Lower leg skin (tissue), 4 donors: ENCODE measurements around the gene ZNF451. TPM values are rescaled to one million over a fixed set of nuclear protein-coding genes. Genes with fewer than 3 reads are reported as not detected.

Experiments
- DNase-seq, 2 donors: peaks; one replicate each; pipeline ENCODE4 v3.0.0-alpha.2; 2019; ENCODE audit warnings: low spot score in 2 of 2
- H3K4me3 ChIP-seq: fragments of 200-600 bp; sonication (generic); 2 replicates; pipeline ENCODE4 v1.5.1; 2017; ENCODE audit warnings: mild to moderate bottlenecking, low read depth; ENCODE audit not compliant: poor library complexity, severe bottlenecking
- CTCF ChIP-seq, 3 donors: fragments of 450-650 bp; IDR thresholded peaks; one replicate each; pipeline ENCODE4 v1.5.1; 2016; ENCODE audit warnings: antibody characterized with exemption in 3 of 3, mild to moderate bottlenecking in 3 of 3, moderate library complexity in 2 of 3
- POLR2A ChIP-seq, 2 donors: fragments of 450-650 bp; IDR thresholded peaks; one replicate each; pipeline ENCODE4 v1.6.1; 2016 to 2017; ENCODE audit warnings: antibody characterized with exemption in 2 of 2, mild to moderate bottlenecking in 1 of 2, moderate library complexity in 1 of 2
- WGBS, 2 donors: methylation state at CpG; one replicate each; pipeline ENCODE4 v1.1.5; 2018; 5-methylcytosine and 5-hydroxymethylcytosine counted together
- intact Hi-C: fragments of 100-400 bp; cut with DNase I; formaldehyde crosslinking; loops from one replicate; pipeline ENCODE4 v1.15.0; 2023; ENCODE audit warnings: low total_unique reads
- total RNA-seq, 4 donors: library from RNA; depleted of rRNA; stranded (reverse); fragments of >200 nt; gene quantifications; one replicate each; pipeline ENCODE4 v1.1.0, GENCODE V29; 2016

ZNF451 gene
- total RNA-seq, 4 donors from 2014 or later, result 36.8 to 68.9 (median 49.7) TPM

GRCh38 chr6:57063847-57064246 is 26.1 kb upstream of the ZNF451 start:
- DNase-seq, result no peak
- intact Hi-C loops, result no loop called here
- TF ChIP-seq POLR2A (IDR thresholded peaks at IDR 0.05) (no peak), CTCF (IDR thresholded peaks at IDR 0.05) (no peak)
- H3K4me3 ChIP-seq, result no peak overlapping the region
- WGBS, 2 donors, result 86 to 90% methylated on average over 3 of the region's 3 CpGs

GRCh38 chr6:57064809-57065208 is 25.2 kb upstream of the ZNF451 start:
- intact Hi-C loops, result no loop called here
- WGBS, 2 donors, result 79 to 84% methylated on average over 1 of the region's 1 CpG
- no peak overlapping the region for H3K4me3 ChIP-seq
- TF ChIP-seq CTCF (IDR thresholded peaks at IDR 0.05), result no peak
- no peak for TF ChIP-seq POLR2A (IDR thresholded peaks at IDR 0.05)
- no peak for DNase-seq

DNA sequence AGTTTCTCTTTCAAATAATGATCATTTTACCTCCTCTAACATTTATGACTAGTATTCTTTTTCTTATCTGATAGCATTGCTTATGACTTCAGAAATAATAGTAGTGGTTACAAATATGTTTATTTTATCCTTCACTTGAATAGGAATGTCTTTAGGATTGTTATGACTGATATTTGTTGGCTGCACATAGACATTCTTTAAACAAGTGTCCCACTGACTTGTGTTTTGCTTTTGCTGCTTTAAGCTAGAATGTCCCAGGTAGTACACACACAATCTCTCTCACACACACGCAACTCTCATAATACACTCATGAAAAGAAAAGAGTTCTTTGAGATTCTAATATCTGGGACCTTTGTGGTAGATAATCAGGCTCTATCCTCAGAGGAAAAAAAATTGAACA is 21.9 kb upstream of the ZNF451 start:
- intact Hi-C loops, result no loop called here
- no peak for DNase-seq
- WGBS, 2 donors, result 97 to 100% methylated on average over 1 of the region's 1 CpG
- TF ChIP-seq POLR2A (IDR thresholded peaks at IDR 0.05), result no peak
- TF ChIP-seq CTCF (IDR thresholded peaks at IDR 0.05), result no peak
- no peak overlapping the region for H3K4me3 ChIP-seq

- 79 to 85% methylated on average over 4 of the region's 4 CpGs for WGBS, 2 donors
- no peak for DNase-seq
- no peak overlapping the region for H3K4me3 ChIP-seq
- intact Hi-C loops, result no loop called here
- TF ChIP-seq CTCF (IDR thresholded peaks at IDR 0.05), result no peak
- no peak for TF ChIP-seq POLR2A (IDR thresholded peaks at IDR 0.05)
These were observed 20.8 kb upstream of the ZNF451 start for GRCh38 chr6:57069228-57069627.

DNA sequence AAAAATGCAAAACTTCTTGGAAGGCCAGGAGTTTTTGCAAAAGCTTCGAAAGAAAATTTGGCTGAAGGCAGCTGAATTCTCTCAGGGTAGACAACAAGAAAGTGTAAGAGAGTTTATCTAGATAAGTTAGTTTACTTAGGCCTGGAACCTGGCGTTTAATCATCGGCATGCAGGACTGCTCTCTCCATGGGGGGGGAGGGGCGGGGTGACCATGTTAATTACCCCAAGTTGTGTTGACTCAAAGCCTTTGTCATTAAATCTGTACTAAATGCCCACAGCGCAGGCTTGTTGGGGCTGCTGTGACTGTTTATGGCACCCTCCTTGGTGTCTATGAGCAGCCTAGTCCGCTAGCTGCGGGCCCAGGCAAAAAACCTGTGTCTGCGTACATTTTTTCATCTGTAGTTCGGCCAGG is 20.1 kb upstream of the ZNF451 start:
- TF ChIP-seq POLR2A (IDR thresholded peaks at IDR 0.05), result no peak
- no peak for TF ChIP-seq CTCF (IDR thresholded peaks at IDR 0.05)
- intact Hi-C loops, result no loop called here
- WGBS, 2 donors, result 93 to 94% methylated on average over 9 of the region's 9 CpGs
- no peak for DNase-seq
- no peak overlapping the region for H3K4me3 ChIP-seq

DNA sequence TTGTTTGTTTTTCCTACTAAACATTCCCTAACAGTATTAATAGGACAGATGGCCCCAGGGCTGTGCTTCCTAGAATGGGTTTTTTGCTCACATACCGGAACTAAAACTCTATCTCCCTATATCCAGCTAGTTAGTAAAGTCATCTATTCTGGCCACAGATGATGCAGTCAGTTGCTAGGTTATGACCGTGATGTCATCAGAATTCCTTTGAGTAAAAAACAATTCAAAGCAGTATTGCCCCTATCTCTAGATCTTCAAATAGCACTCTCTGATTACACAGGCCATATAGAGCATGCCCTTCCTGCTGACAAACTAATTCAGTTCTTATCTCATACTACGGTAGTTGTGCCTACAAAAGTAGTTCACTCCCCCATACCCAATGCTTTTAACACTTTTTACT is 17.9 kb upstream of the ZNF451 start:
- TF ChIP-seq CTCF (IDR thresholded peaks at IDR 0.05), result no peak
- TF ChIP-seq POLR2A (IDR thresholded peaks at IDR 0.05), result no peak
- intact Hi-C loops, result no loop called here
- no peak for DNase-seq
- 89 to 96% methylated on average over 3 of the region's 3 CpGs for WGBS, 2 donors
- no peak overlapping the region for H3K4me3 ChIP-seq
